Peyer's patch (tissue), 4 donors: ENCODE measurements around the gene MAP3K5.
"Not testable (repeated sequence)": the region's sequence is repeated elsewhere in the genome, so short reads cannot be mapped to it uniquely, and the experiment has no call there.

Experiments
- CTCF ChIP-seq, 6 experiments: fragments of 450-650 bp in 4 of 6; fragments of 200-600 bp in 2 of 6; sonication (generic) in 1 of 6; IDR thresholded peaks; one replicate each; pipeline ENCODE4 v1.5.1; 2017 to 2019; ENCODE audit warnings: antibody characterized with exemption in 6 of 6, mild to moderate bottlenecking in 3 of 6, moderate library complexity in 1 of 6
- POLR2A ChIP-seq, 2 donors: fragments of 450-650 bp; IDR thresholded peaks; one replicate each; pipeline ENCODE4 v1.5.1; 2017; ENCODE audit warnings: antibody characterized with exemption in 2 of 2, mild to moderate bottlenecking in 2 of 2, moderate library complexity in 2 of 2

DNA sequence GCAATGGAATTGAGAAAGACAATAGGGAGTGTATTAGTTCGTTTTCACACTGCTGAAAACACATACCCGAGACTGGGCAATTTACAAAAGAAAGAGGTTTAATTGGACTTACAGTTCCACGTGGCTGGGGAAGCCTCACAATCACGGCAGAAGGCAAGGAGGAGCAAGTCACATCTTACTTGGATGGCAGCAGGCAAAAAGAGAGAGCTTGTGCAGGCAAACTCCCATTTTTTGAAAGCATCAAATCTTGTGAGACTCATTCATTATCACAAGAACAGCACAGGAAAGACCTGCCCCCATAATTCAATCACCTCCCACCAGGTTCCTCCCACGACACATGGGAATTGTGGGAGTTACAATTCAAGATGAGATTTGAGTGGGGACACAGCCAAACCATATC lies 208.0 kb downstream of the MAP3K5 start:
- TF ChIP-seq CTCF, POLR2A (IDR thresholded peaks at IDR 0.05): not testable (repeated sequence)
